Measurements from ENCODE around the gene CPSF3. TPM values are rescaled to one million over a fixed set of nuclear protein-coding genes. Genes with fewer than 3 reads are reported as not detected.

Gene CPSF3
- total and polyA plus RNA-seq, 9 of the 15 experiments (the other 6 are each of a cell fraction or from before 2014, with no cell fraction given) = 54.2 to 151 (median 94.5) TPM

DNA sequence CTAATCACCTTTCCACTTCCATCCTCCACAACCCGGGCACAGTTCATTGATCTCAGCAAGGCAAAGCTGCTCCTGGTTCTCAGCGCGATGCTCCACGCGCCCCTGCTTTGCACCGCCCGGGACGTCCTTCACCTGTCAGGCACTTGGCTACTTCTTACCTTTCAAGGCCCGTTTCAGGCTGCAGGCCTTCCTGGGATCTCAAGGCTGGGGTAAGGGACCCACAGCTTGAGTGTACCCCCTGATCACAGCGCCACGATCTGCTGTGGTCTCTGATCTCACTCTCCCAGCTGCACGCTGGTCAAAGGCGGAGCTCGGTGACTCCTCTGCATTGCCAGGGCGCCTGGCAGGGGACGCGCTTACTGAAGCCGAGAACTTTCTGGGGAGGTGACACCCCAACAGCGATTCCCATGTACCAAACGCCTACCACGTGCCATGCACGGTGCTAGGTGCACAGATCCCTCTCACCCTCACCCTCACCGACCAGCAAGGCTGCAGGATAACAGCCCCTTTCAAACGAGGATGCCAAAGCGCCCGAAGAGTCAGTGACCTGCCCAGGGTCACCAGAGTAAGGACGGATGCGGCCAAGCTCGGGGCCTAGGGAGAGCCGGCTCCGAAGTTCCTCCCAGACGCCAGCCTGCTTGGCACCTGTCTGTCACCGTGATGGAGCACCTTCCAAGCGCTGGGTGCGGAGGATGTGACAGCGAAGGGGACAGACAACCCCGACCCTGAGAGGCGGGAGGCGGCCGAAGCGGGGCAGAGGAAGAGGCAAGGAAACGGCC is 944 bp upstream of the CPSF3 start (continued):
- TF ChIP-seq, protein P1, sequence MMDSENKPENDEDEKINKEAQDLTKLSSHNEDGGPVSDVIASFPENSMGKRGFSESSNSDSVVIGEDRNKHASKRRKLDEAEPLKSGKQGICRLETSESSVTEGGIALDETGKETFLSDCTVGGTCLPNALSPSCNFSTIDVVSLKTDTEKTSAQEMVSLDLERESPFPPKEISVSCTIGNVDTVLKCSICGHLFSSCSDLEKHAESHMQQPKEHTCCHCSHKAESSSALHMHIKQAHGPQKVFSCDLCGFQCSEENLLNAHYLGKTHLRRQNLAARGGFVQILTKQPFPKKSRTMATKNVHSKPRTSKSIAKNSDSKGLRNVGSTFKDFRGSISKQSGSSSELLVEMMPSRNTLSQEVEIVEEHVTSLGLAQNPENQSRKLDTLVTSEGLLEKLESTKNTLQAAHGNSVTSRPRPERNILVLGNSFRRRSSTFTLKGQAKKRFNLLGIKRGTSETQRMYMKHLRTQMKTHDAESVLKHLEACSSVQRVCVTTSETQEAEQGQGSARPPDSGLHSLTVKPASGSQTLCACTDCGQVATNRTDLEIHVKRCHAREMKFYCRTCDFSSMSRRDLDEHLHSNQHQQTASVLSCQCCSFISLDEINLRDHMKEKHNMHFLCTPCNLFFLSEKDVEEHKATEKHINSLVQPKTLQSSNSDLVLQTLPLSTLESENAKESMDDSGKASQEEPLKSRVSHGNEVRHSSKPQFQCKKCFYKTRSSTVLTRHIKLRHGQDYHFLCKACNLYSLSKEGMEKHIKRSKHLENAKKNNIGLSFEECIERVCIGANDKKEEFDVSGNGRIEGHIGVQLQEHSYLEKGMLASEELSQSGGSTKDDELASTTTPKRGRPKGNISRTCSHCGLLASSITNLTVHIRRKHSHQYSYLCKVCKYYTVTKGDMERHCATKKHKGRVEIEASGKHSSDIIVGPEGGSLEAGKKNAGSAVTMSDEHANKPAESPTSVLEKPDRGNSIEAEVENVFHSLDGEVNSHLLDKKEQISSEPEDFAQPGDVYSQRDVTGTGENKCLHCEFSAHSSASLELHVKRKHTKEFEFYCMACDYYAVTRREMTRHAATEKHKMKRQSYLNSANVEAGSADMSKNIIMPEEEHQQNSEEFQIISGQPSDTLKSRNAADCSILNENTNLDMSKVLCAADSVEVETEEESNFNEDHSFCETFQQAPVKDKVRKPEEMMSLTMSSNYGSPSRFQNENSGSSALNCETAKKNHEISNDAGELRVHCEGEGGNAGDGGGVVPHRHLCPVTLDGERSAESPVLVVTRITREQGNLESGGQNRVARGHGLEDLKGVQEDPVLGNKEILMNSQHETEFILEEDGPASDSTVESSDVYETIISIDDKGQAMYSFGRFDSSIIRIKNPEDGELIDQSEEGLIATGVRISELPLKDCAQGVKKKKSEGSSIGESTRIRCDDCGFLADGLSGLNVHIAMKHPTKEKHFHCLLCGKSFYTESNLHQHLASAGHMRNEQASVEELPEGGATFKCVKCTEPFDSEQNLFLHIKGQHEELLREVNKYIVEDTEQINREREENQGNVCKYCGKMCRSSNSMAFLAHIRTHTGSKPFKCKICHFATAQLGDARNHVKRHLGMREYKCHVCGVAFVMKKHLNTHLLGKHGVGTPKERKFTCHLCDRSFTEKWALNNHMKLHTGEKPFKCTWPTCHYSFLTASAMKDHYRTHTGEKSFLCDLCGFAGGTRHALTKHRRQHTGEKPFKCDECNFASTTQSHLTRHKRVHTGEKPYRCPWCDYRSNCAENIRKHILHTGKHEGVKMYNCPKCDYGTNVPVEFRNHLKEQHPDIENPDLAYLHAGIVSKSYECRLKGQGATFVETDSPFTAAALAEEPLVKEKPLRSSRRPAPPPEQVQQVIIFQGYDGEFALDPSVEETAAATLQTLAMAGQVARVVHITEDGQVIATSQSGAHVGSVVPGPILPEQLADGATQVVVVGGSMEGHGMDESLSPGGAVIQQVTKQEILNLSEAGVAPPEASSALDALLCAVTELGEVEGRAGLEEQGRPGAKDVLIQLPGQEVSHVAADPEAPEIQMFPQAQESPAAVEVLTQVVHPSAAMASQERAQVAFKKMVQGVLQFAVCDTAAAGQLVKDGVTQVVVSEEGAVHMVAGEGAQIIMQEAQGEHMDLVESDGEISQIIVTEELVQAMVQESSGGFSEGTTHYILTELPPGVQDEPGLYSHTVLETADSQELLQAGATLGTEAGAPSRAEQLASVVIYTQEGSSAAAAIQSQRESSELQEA (IDR thresholded peaks at IDR 0.05; ENCODE audit: low read depth) = no peak
- TF ChIP-seq RB1 (IDR thresholded peaks at IDR 0.05; ENCODE audit: low read depth) (no peak), CBX3 (IDR thresholded peaks at IDR 0.05; ENCODE audit: borderline replicate concordance in 1 of 2, low read length in 2 of 2) (no peak), CBFA2T2 (conservative IDR thresholded peaks at IDR 0.05) (no peak), SMAD4 (CRISPR knock-in tag; conservative IDR thresholded peaks at IDR 0.05) (no peak), PURB (CRISPR knock-in tag; IDR thresholded peaks at IDR 0.05; ENCODE audit: low read depth) (no peak), TSC22D4 (tag; IDR thresholded peaks at IDR 0.05) (no peak), ZNF436 (CRISPR knock-in tag; IDR thresholded peaks at IDR 0.05) (no peak), ZNF77 (CRISPR knock-in tag; IDR thresholded peaks at IDR 0.05) (no peak), TCF7 (IDR thresholded peaks at IDR 0.05; ENCODE audit: borderline replicate concordance) (0 out of 2 replicates have a peak, but pooled peaks have one; percentile 16), FIP1L1 (IDR thresholded peaks at IDR 0.05; ENCODE audit: low read depth, low read length, poor library complexity, severe bottlenecking) (no peak), RBBP5 (IDR thresholded peaks at IDR 0.05; ENCODE audit: borderline replicate concordance, insufficient read depth, low read length, poor library complexity, severe bottlenecking) (peak; percentile 14), ZNF217 (CRISPR knock-in tag; IDR thresholded peaks at IDR 0.05) (no peak), L3MBTL2 (IDR thresholded peaks at IDR 0.05) (peak; percentile 12; the same call in 1 of the 2 replicates), ZNF408 (CRISPR knock-in tag; IDR thresholded peaks at IDR 0.05; ENCODE audit: low read depth) (no peak)
- TF ChIP-seq, protein P2, sequence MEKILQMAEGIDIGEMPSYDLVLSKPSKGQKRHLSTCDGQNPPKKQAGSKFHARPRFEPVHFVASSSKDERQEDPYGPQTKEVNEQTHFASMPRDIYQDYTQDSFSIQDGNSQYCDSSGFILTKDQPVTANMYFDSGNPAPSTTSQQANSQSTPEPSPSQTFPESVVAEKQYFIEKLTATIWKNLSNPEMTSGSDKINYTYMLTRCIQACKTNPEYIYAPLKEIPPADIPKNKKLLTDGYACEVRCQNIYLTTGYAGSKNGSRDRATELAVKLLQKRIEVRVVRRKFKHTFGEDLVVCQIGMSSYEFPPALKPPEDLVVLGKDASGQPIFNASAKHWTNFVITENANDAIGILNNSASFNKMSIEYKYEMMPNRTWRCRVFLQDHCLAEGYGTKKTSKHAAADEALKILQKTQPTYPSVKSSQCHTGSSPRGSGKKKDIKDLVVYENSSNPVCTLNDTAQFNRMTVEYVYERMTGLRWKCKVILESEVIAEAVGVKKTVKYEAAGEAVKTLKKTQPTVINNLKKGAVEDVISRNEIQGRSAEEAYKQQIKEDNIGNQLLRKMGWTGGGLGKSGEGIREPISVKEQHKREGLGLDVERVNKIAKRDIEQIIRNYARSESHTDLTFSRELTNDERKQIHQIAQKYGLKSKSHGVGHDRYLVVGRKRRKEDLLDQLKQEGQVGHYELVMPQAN (IDR thresholded peaks at IDR 0.05; ENCODE audit: borderline replicate concordance) = 0 out of 2 replicates have a peak, but pooled peaks have one; percentile 12
- TF ChIP-seq, protein P3, sequence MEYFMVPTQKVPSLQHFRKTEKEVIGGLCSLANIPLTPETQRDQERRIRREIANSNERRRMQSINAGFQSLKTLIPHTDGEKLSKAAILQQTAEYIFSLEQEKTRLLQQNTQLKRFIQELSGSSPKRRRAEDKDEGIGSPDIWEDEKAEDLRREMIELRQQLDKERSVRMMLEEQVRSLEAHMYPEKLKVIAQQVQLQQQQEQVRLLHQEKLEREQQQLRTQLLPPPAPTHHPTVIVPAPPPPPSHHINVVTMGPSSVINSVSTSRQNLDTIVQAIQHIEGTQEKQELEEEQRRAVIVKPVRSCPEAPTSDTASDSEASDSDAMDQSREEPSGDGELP (CRISPR knock-in tag; IDR thresholded peaks at IDR 0.05; ENCODE audit: borderline replicate concordance) = peak; percentile 78
